Cardiac septum (tissue), 1 donor: ENCODE data around the gene ATG10. TPM values are rescaled to one million over a fixed set of nuclear protein-coding genes. Genes with fewer than 3 reads are reported as not detected.
"Not testable (repeated sequence)": the region's sequence is repeated elsewhere in the genome, so short reads cannot be mapped to it uniquely, and the experiment has no call there.

Experiments
- DNase-seq: peaks from one replicate; pipeline ENCODE4 v3.0.0-alpha.2; 2020; ENCODE audit warnings: low spot score
- intact Hi-C: fragments of 100-400 bp; cut with DNase I; formaldehyde crosslinking; loops from one replicate; pipeline ENCODE4 v1.14.0; 2022
- total RNA-seq: library from RNA; stranded (reverse); fragmentation: NEBNext Ultra II Directional; extraction: Animal tissue kit (Norgen Biotek cat#: 25700); gene quantifications from one replicate; pipeline ENCODE4 v1.2.1, GENCODE V29; 2021
- donor health status: DM: no; HTN: no; CAD: no.

ATG10 gene
- total RNA-seq, 1 donor from 2014 or later: 7.1 TPM

- intact Hi-C loops: no loop called here
Measured at GRCh38 chr5:82106756-82107155, 134.9 kb downstream of the ATG10 start.

GRCh38 chr5:82107267-82107666 lies 135.4 kb downstream of the ATG10 start:
- intact Hi-C loops: no loop called here
- DNase-seq: no peak

More at GRCh38 chr5:82106756-82107155, 134.9 kb downstream of the ATG10 start:
- no peak for DNase-seq

- intact Hi-C loops: no loop called here
Measured at GRCh38 chr5:82109013-82109412, 137.2 kb downstream of the ATG10 start.

GRCh38 chr5:82109915-82110314 lies 138.1 kb downstream of the ATG10 start:
- DNase-seq, intact Hi-C loops: not testable (repeated sequence)

More at GRCh38 chr5:82109013-82109412, 137.2 kb downstream of the ATG10 start:
- no peak for DNase-seq

GRCh38 chr5:82111191-82111590 lies 139.4 kb downstream of the ATG10 start:
- intact Hi-C loops: no loop called here
- DNase-seq: no peak

GRCh38 chr5:82115858-82116257 lies 144.0 kb downstream of the ATG10 start:
- DNase-seq: no peak
- intact Hi-C loops: no loop called here

GRCh38 chr5:82119889-82120288 lies 148.1 kb downstream of the ATG10 start:
- DNase-seq: no peak
- intact Hi-C loops: no loop called here

- intact Hi-C loops: no loop called here
- no peak for DNase-seq
Measured at GRCh38 chr5:82129723-82130285, 158.0 kb downstream of the ATG10 start.

- no peak for DNase-seq
- intact Hi-C loops: no loop called here
Measured at GRCh38 chr5:82130602-82131001, 158.8 kb downstream of the ATG10 start.

GRCh38 chr5:82137205-82137604 lies 165.4 kb downstream of the ATG10 start:
- DNase-seq: no peak
- intact Hi-C loops: no loop called here

GRCh38 chr5:82139837-82140236 lies 168.0 kb downstream of the ATG10 start:
- intact Hi-C loops, DNase-seq: not testable (repeated sequence)

GRCh38 chr5:82142217-82142841 lies 170.5 kb downstream of the ATG10 start:
- intact Hi-C loops: no loop called here
- DNase-seq: no peak

GRCh38 chr5:82142928-82143577 lies 171.2 kb downstream of the ATG10 start:
- DNase-seq: no peak
- intact Hi-C loops: no loop called here

- DNase-seq: no peak
- intact Hi-C loops: no loop called here
Measured at GRCh38 chr5:82147860-82148573, 176.2 kb downstream of the ATG10 start.

- intact Hi-C loops: no loop called here
- DNase-seq: no peak
Measured at GRCh38 chr5:82149434-82149833, 177.6 kb downstream of the ATG10 start.

- intact Hi-C loops: no loop called here
- DNase-seq: no peak
Measured at GRCh38 chr5:82150559-82150958, 178.7 kb downstream of the ATG10 start.

- intact Hi-C loops: no loop called here
- no peak for DNase-seq
Measured at GRCh38 chr5:82151204-82151603, 179.4 kb downstream of the ATG10 start.

- intact Hi-C loops: no loop called here
- DNase-seq: no peak
Measured at GRCh38 chr5:82151662-82152061, 179.8 kb downstream of the ATG10 start.

- intact Hi-C loops: no loop called here
Measured at GRCh38 chr5:82152978-82153481, 181.2 kb downstream of the ATG10 start.

GRCh38 chr5:82154776-82155175 lies 183.0 kb downstream of the ATG10 start:
- no peak for DNase-seq
- intact Hi-C loops: no loop called here

More at GRCh38 chr5:82152978-82153481, 181.2 kb downstream of the ATG10 start:
- no peak for DNase-seq
